PC-9 (cell line): ENCODE data around the gene GUCY1A2. TPM values are rescaled to one million over a fixed set of nuclear protein-coding genes. Genes with fewer than 3 reads are reported as not detected.

Experiments used
- BruUV-seq: library from RNA; stranded (reverse); fragments of 400-500 nt; replicated peaks from 2 replicates; lab custom pipeline; 2021; lab: Mats Ljungman, UMichigan
- CTCF ChIA-PET: fragments of 300-600 bp; sonication (Branson Sonifier 250); formaldehyde crosslinking; loops from one replicate; lab custom pipeline; 2022; ENCODE audit warnings: antibody characterized with exemption; lab: Charles Lee
- POLR2A ChIA-PET: fragments of 300-600 bp; sonication (Branson Sonifier 250); formaldehyde crosslinking; loops from one replicate; lab custom pipeline; 2022; ENCODE audit warnings: antibody characterized with exemption; ENCODE audit not compliant: unreplicated experiment; lab: Charles Lee
- DNase-seq, 2 experiments: peaks; one replicate each; pipeline versions ENCODE4 v3.0.0 to v3.0.0-alpha.2; 2015 to 2022; ENCODE audit warnings: mixed read lengths in 1 of 2
- H2AFZ ChIP-seq: fragments of 200-600 bp; sonication (generic); 2 replicates; pipeline ENCODE4 v1.8.1; 2017; ENCODE audit warnings: antibody characterized with exemption
- H3F3A ChIP-seq: fragments of 200-600 bp; sonication (generic); 2 replicates; pipeline ENCODE4 v1.8.1; 2017; ENCODE audit warnings: antibody characterized with exemption, mild to moderate bottlenecking, low read depth; ENCODE audit not compliant: insufficient read depth
- H3K27ac ChIP-seq: fragments of 200-600 bp; sonication (generic); 2 replicates; pipeline ENCODE4 v1.6.1; 2016; ENCODE audit warnings: mixed run types
- H3K27me3 ChIP-seq: fragments of 200-600 bp; sonication (generic); 2 replicates; pipeline ENCODE4 v1.6.1; 2016; ENCODE audit warnings: low read depth, mixed run types; ENCODE audit not compliant: insufficient read depth
- H3K36me3 ChIP-seq: fragments of 200-600 bp; sonication (generic); 2 replicates; pipeline ENCODE4 v1.6.1; 2016; ENCODE audit warnings: low read depth, mixed run types
- H3K4me1 ChIP-seq: fragments of 200-600 bp; sonication (generic); replicated peaks from 2 replicates; pipeline ENCODE4 v1.6.1; 2016; ENCODE audit warnings: mixed run types; ENCODE audit not compliant: insufficient read depth
- H3K4me2 ChIP-seq: fragments of 200-600 bp; sonication (generic); 2 replicates; pipeline ENCODE4 v1.6.1; 2017; ENCODE audit warnings: mixed run types
- H3K4me3 ChIP-seq: fragments of 200-600 bp; sonication (generic); 2 replicates; pipeline ENCODE4 v1.6.1; 2016; ENCODE audit warnings: mixed run types
- H3K79me2 ChIP-seq: fragments of 200-600 bp; sonication (generic); 2 replicates; pipeline ENCODE4 v1.6.1; 2017; ENCODE audit warnings: low read depth, mixed run types
- H3K9me2 ChIP-seq: fragments of 200-600 bp; sonication (generic); 2 replicates; pipeline ENCODE4 v1.8.1; 2017; ENCODE audit warnings: mild to moderate bottlenecking; ENCODE audit not compliant: insufficient read depth
- H3K9me3 ChIP-seq: fragments of 200-600 bp; sonication (generic); 2 replicates; pipeline ENCODE4 v1.8.1; 2016; ENCODE audit warnings: low read depth; ENCODE audit not compliant: insufficient read depth
- H4K20me1 ChIP-seq: fragments of 200-600 bp; sonication (generic); 2 replicates; pipeline ENCODE4 v1.8.1; 2017; ENCODE audit not compliant: insufficient read depth
- CTCF ChIP-seq: fragments of 200-600 bp; sonication (generic); conservative IDR thresholded peaks from 2 replicates; pipeline ENCODE4 v1.6.1; 2017; ENCODE audit warnings: mixed run types, antibody characterized with exemption, mild to moderate bottlenecking, moderate library complexity
- EZH2 ChIP-seq: fragments of 200-600 bp; sonication (generic); IDR thresholded peaks from 2 replicates; pipeline ENCODE4 v1.8.0; 2017; ENCODE audit warnings: antibody characterized with exemption, low read depth
- intact Hi-C: fragments of 100-400 bp; cut with micrococcal nuclease; formaldehyde crosslinking; loops from one replicate; pipeline ENCODE4 v1.10.0; 2022; ENCODE audit not compliant: unreplicated experiment
- total RNA-seq: library from RNA; stranded (reverse); gene quantifications from 2 replicates; pipeline ENCODE4 v1.2.3, GENCODE V29; 2021

GUCY1A2 gene
- total RNA-seq, 1 experiment from 2014 or later: not detected

GRCh38 chr11:106986261-106986660, 32.0 kb downstream of the GUCY1A2 start:
- CTCF ChIA-PET: no interaction called here
- H3K4me1 ChIP-seq: 0 out of 2 replicates have a peak, but pooled peaks cover 6% of the 10 kb centered on the region
- no peak overlapping the region for H3K4me2 ChIP-seq
- intact Hi-C loops: no loop called here
- DNase-seq: no peak
- no peaks in the 10 kb centered on the region for H3K9me3 ChIP-seq
- POLR2A ChIA-PET: no interaction called here
- no peak for TF ChIP-seq CTCF
- no peaks in the 10 kb centered on the region for H4K20me1 ChIP-seq
- BruUV-seq: no TSS peak
- no peaks in the 10 kb centered on the region for H3K27me3 ChIP-seq
- H3K9me2 ChIP-seq: no peaks in the 10 kb centered on the region
- no peaks in the 10 kb centered on the region for H3K36me3 ChIP-seq
- no peak overlapping the region for H3K27ac ChIP-seq
- H3F3A ChIP-seq: no peaks in the 10 kb centered on the region
- no peak overlapping the region for H3K4me3 ChIP-seq
- no peak overlapping the region for H2AFZ ChIP-seq
- no peaks in the 10 kb centered on the region for H3K79me2 ChIP-seq

GRCh38 chr11:106983991-106984390, 34.3 kb downstream of the GUCY1A2 start:
- intact Hi-C loops: no loop called here
- no peak overlapping the region for H3K4me3 ChIP-seq
- no peak overlapping the region for H3K4me2 ChIP-seq
- BruUV-seq: no TSS peak
- H3K9me3 ChIP-seq: no peaks in the 10 kb centered on the region
- H3F3A ChIP-seq: no peaks in the 10 kb centered on the region
- no peak for DNase-seq
- H3K27me3 ChIP-seq: no peaks in the 10 kb centered on the region
- no peak overlapping the region for H2AFZ ChIP-seq
- H4K20me1 ChIP-seq: no peaks in the 10 kb centered on the region
- TF ChIP-seq CTCF (no peak), EZH2 (no peak)
- CTCF ChIA-PET: no interaction called here
- H3K4me1 ChIP-seq: 0 out of 2 replicates have a peak, but pooled peaks cover 5% of the 10 kb centered on the region
- H3K36me3 ChIP-seq: no peaks in the 10 kb centered on the region
- POLR2A ChIA-PET: no interaction called here
- no peak overlapping the region for H3K27ac ChIP-seq
- no peaks in the 10 kb centered on the region for H3K79me2 ChIP-seq
- H3K9me2 ChIP-seq: no peaks in the 10 kb centered on the region

GRCh38 chr11:106983261-106983660, 35.0 kb downstream of the GUCY1A2 start:
- H3F3A ChIP-seq: no peaks in the 10 kb centered on the region
- no TSS peak for BruUV-seq
- DNase-seq: no peak
- H3K36me3 ChIP-seq: no peaks in the 10 kb centered on the region
- H2AFZ ChIP-seq: no peak overlapping the region
- CTCF ChIA-PET: no interaction called here
- H3K9me2 ChIP-seq: no peaks in the 10 kb centered on the region
- H3K9me3 ChIP-seq: no peaks in the 10 kb centered on the region
- no peaks in the 10 kb centered on the region for H3K4me1 ChIP-seq
- H3K4me3 ChIP-seq: no peak overlapping the region
- POLR2A ChIA-PET: no interaction called here
- intact Hi-C loops: no loop called here
- no peak overlapping the region for H3K4me2 ChIP-seq
- H3K27me3 ChIP-seq: no peaks in the 10 kb centered on the region
- H3K79me2 ChIP-seq: no peaks in the 10 kb centered on the region
- TF ChIP-seq EZH2 (no peak), CTCF (no peak)
- H4K20me1 ChIP-seq: no peaks in the 10 kb centered on the region
- no peak overlapping the region for H3K27ac ChIP-seq
